Islet of Langerhans (tissue), 1 donor: Measurements from ENCODE around the gene ST6GALNAC3.

Source experiments
- FAIRE-seq: peaks from one replicate; lab custom pipeline; 2011; peaks lifted over from hg19 to GRCh38; lab: Jason Lieb, UNC

ST6GALNAC3 gene

DNA sequence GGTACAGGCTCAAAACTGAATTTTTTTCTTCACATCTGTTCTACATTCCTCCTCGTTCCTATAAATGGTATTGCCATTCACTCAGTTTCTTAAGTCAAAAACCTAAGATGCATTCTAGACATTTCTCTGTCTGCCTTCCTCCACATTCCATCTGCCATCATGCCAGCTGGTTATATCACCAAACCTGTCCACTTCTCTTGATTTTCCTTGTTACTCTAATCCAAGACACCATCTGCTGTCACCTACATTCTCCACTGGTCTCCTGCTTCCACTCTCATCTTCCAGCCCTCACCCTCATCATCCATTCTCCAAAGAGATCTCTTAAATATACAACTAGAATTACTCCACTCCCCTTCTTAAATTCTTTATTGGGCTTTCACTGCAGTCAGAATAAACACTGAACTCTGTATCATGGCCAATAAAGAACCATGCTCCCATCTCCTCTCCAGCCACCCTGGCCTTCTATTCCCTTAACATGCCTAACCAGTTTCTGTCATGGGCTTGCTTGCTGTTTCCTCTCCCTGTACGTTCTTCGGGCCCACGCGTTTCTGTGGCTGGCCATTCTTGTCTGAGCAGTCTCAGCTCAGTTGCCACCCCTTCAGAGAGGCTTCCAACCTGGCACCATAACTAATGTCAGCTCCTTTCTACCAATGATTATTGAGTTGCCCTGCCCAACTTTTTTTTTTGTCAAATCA is 278.3 kb downstream of the ST6GALNAC3 start:
- FAIRE-seq = no peak

DNA sequence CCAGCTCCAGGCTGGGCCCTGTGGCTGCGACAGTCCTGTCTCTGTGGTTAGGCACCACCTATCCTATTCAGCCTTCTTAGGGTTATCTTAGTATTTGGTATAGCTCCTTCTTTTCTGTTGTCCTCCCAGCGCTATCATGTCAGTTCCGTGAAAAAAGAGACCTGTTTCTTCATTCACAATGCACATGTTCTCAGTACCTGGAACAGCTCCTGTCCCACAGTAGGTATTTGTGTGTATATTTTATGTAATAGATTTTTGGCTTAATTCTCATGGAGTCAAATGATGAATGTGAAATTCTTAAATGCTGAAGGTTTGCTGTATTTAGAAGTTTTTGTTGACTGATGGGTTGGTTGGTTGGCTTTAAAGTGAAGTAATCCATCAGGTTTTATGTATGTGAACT is 279.7 kb downstream of the ST6GALNAC3 start:
- FAIRE-seq = no peak

DNA sequence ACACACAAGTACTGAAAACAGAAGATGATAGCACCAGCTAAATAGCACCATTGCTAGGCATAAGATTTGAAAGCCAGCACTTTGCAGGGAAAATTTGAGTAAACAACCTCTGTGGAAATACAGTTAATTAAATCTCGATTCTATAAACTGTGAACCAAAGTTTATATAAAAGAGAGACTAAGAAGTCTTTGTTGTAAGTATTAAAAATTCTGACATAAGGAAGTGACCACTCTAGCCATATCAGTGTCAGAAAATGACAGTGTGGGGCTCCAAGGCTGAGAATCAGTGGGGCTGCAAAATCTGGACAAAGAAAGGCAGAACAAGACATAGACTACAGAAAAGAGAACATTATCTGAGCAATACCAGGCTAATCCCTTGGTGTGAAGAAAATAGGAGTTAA is 292.2 kb downstream of the ST6GALNAC3 start:
- no peak for FAIRE-seq

DNA sequence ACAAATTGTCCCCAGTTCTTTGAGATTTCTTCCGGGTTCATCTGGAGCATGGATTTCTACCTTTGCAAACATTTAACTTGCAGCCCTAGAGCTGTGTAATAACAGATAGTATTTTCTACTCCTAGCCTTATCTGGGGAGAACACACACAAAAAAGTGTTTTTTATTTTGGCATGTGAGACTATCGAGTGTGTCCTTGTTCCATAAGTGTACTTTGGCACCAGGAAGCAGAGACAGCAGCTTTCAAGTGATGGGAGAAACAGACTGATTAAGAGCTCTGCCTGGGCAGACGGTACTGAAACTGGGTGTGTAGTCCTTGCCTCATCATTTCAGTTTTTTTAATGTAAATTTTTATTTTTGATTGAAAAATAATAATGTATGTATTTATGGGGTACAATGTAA is 297.4 kb downstream of the ST6GALNAC3 start:
- no peak for FAIRE-seq

DNA sequence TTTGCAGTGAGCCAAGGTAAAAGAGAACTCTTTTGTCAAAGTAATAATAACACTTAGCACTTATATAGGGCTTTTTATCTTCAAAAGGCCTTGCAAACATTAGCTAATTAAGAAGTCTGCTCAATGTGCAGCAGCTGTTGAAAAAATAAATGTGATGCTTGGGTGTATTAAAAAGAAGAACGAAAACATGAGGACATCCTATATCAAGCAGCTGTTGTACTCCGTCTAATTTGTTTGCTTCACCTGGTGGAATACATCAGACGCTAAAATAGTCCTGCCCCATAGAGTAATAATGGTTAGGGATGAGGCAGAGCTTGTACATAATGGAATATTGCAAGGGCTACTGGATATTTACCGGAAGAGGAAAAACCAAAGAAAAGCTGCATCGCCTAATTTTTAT is 299.5 kb downstream of the ST6GALNAC3 start:
- FAIRE-seq = no peak

DNA sequence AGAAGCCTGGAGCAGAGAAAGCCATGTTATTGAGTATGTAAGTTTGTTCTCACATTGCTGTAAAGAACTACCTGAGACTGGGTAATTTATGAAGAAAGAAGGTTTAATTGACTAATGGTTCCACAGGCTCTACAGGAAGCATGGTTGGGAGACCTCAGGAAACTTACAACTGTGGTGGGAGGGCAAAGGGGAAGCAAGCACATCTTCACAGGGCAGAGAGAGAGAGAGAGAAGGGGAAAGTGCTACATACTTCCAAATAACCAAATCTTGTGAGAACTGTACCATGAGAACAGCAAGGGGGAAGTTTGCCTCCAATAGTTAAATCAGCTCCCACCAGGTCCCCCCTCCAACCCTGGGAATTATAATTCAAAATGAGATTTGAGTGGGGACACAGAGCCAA is 302.7 kb downstream of the ST6GALNAC3 start:
- no peak for FAIRE-seq

DNA sequence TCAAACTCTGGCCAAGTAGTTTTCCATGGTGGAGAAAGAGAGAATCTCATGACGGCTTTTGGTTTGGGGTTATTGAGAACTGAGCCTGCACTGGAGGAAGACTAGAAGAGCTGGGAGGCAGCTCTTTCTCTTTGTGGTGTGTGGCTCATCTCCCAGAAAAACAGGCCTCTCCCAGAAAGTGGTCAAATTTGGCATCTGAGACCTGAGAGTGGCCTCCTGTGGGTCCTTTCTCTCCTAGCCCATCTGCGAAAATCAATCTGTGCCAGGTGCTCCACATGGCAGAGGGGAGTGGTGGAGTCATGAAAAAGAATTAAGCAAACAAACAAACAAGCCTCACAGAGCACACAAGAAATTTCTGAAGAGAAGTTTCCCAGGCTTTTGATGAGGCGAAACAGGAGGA is 305.0 kb downstream of the ST6GALNAC3 start:
- no peak for FAIRE-seq

DNA sequence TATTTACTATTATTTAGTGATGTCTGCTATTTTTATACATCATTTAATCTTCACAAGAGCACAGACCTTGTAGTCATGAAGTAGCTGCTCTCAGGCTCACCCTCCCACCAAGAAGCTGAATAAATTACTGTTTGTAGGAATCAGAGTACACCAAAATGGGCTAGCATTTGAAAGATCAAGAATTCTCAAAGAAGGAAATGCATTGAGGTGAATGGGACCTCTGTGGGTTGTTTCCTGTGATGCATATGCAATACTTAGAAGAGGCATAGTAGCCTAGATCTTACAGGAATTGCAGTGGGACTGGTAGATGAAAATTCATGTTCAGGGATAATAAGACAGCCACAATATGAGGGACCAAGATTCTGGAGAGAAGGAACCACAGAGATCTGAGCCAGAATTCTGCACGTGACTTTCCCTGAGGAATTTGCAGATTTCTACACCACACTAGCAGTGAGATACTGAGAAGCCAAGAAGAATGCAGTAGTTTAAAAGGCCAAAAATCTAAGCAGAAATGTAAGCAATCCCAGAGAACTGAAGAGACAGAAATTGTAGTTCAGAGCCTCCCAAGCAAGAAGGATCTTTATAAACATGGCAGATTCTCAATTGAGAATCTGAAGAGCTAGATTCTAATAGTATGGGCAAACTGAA is 307.0 kb downstream of the ST6GALNAC3 start:
- FAIRE-seq = no peak

DNA sequence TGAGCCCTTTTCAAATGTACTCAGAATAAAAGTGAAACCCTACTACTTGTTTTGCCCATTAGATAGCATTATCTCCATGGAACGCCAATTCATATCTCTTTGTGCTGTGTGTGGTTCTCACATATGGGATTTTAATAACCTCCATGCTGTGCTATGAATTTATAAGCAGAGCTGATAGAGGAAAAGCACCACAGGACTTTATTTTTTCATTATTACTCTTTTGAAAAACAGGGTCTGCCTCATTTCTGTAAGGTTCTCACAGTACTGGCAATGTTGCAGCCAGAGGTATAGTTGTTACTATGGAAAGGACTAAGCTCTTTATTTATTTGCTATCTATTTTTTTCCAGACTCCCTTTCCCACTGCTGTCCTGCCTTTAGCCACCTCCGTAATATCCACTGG is 313.7 kb downstream of the ST6GALNAC3 start:
- FAIRE-seq = no peak

DNA sequence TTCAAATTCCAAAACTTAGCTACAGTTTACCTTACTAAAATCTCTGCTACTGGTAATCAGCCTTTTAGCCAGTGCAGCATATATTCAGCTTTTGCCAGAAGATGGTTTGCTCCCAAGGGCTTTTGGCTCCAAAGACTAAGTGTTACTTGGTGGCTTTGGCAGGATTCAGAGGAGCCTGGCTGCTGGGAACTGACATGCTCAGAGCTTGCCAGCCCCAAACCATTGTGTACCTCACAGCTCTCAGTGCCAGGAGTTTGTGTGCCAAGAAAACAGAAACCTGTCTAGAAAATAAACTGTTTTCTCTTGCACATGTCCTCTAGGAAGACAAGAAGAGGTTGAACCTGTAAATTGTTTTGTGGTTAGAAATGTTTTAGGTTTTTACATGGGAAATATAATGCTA is 315.9 kb downstream of the ST6GALNAC3 start:
- no peak for FAIRE-seq

DNA sequence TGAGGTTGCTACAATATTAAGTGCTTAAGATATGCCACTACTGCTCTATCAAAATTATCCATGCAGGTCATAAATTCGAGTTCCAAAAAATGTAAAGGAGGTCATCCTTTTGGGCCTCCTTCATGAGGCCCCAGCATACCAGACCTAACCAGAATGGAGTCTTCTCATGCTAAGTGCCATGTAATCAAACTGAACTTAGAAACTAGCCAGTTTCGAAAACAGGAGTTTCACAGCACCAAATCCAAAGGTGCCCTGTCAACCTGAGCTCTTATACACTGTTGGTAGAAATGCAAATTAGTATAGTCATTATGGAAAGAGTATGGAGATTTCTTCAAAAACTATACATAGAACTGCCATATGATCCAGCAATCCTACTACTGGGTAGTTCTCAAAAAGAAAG is 320.5 kb downstream of the ST6GALNAC3 start:
- FAIRE-seq = no peak

DNA sequence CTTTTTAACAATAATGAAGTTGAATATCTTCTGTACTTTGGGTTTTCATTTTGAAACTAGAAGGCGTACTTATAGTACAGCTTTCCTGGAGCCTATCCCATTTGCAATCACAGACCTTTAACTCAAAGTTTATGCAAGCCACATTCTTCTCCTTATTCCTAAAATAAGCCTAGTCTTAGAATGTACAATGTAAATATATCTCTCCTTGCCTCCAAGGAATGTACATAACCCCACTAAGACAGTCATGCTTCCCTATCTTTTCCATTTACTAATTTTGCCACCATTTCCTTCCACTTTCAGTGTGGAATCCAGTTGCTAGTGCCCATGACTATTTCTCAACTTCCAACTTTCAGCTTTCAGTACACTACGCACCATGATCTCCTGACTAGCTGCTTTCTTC is 327.6 kb downstream of the ST6GALNAC3 start:
- no peak for FAIRE-seq

DNA sequence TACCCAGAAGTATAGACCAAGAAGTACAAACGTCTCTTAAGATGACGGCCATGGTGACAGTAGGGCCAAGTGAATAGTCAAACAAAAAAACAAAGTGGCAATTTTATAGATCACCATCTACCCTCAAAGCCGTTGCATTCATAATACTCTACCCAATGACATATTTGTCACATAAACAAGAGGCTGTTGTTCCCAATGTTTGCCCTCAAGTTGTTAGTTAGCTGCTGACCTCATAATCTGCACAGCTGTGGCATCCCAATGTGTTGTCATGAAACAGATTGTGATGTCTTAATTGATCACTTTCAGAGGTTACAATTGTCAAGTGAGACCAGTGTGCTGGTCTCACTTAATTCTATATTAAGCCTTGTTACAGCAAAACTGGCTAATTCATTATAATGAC is 333.8 kb downstream of the ST6GALNAC3 start:
- no peak for FAIRE-seq

DNA sequence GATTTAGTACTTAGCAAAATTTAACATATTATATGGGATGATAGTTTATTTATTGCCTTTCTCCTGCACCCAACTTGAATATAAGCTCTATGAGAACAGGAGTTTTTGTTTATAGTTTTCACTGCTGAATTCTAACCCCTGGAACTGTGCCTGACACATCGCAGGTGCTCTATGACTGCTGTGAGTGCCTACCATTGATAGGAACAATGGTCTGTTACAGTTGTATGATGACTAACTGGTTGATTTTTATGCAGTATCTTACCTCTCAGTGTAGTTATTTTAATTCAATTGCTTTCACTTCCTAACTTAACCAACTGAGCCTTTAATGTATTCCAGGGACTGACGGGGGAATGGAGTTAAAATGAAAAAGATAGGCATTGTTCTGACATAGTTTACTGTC is 336.0 kb downstream of the ST6GALNAC3 start:
- no peak for FAIRE-seq

DNA sequence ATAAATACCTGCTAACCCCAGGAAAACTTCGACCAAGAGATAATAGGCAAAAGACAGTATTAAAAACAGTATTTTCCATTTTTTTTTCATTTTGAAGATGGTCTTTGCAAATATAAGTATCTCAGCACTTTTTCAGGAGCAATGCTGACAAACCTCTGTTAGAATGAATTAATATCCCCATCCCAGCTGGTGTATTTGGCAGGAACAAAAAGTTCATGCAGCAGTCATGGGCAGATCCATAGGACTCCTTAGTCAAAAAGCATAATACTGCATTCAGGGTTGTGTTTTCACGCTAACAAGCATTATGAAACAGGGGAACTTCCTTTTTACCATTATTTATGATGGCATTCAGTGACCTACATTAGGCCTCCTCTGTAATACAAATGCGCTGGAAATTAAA is 344.0 kb downstream of the ST6GALNAC3 start:
- FAIRE-seq = no peak

DNA sequence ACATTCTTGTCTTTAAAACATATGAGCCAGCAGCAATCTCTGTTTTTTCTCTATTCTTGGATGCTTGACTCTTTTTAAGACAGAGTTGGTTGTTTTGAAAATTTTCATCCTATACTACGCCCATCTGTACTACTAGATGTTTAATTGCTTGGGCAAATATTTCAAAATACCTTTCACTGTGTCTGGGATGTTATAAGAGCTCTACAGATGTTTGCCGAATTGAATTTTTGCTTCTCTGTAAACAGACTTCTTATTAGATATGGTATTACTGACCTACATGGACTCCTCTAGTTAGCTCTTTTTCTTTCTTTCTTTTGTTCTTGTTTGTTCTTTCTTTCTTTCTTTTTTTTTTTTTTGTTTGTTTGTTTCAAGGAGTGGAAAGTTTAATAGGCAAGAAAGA is 345.1 kb downstream of the ST6GALNAC3 start:
- FAIRE-seq = no peak

DNA sequence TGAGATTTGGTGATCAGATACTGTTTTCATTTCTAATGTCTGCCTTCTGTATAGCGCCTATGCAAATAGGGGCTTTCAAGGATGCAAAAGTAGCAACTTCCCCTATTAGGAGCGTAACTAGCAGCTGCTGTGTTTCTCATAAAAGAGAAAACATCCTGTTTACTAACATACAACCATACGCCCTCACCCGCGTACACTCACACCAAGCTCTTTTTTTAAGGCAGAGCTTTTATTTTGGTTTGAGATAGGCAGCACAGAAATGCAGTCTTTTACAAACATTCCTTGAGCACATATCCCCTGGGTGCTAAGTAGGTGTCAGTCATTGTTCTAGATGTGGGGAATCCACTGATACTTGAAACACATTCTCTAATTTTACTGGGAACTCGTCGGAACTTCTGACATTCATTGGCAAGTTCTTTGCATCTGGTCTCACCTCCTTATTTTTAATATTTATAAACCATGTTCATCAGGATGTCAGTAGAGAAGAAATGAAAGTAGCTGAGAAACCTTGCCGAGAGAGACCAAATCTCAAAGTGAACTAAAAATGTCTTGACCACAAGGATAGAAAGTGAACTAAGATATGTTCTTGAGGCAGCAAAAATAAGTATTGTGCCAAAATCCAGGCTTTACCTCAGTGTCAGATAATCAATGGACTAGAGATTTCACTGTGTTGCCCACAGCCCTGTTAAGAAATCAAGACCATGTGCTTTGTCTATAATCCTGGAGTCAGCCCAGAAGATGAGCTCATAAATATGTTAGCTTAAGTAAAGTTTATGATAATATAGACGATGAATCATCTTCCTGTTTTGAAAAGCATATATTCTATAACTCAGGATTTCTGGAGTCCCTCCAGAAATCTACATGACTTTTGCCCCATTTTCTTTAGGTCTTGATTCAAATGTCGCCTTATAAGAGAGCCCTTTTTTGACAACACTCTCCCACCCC is 350.9 kb downstream of the ST6GALNAC3 start:
- FAIRE-seq = no peak

DNA sequence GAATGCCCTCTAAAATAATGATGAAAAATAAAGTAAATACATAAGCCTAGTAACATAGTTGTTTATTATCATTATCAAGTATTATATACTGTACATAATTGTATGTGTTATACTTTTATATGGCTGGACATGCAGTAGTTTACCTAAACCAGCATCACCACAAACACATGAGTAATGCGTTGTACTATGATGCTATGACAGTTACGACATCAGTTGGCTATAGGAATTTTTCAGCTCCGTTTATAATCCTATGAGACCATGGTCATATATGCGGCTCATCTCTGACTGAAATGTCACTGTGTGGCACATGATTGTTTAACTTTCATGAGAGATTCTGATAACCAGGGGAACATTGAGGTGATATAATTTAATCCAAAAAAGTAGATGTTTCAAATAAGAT is 352.1 kb downstream of the ST6GALNAC3 start:
- FAIRE-seq = no peak

DNA sequence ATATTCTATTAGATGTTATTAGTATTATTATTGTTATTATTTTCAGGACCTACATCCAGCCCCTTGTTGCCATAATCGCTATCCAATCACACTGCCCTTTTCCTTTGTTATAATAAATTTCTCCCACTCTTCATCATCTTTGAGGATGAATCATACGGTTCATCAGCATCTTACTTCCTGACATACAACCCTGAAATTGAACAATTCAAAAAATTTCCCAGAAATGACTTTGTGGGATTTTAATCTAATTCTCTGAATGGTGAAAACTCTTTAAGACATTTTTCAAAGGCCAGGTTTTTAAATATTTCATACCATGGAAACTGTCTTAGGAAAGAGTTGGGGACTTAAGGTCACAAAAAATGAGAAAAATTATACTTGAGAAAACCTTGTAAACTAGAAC is 353.5 kb downstream of the ST6GALNAC3 start:
- no peak for FAIRE-seq

DNA sequence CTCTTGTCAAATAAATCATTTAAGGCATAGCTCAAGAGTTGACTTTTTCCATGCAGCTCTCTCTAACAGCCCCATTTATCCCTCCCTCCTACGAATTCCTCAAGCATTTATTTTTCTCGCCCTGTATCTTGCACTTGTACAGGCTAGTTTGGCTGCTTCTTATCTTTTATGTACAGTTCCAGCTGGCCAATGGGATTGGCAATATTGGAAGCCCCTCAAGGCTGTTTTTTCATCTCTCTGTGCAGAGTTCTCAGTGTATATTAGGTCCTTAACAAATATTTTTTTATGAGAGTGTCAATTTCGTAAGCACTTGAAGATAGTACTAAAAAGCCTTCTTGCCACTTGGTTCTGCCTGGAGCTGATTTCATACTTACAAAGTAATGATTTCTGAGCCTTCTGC is 356.0 kb downstream of the ST6GALNAC3 start:
- no peak for FAIRE-seq

DNA sequence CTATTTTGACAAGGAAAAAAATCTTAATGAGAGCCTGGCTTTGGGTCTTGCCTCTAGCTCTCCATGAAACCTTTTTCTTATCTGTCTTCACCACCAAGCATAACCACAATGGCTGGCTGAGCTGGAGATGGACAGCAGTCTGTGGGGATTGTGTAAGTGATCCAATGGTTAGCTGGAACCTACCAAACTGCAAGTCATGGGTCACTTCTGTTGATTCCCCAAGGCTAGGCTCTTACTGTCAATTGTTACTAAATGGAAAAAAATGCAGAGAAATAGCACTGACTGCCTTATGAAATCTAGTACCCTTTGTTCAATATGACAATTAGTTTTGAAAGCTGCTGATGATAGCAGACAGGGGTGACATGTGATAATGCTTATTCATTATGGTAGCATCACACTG is 359.0 kb downstream of the ST6GALNAC3 start:
- no peak for FAIRE-seq

DNA sequence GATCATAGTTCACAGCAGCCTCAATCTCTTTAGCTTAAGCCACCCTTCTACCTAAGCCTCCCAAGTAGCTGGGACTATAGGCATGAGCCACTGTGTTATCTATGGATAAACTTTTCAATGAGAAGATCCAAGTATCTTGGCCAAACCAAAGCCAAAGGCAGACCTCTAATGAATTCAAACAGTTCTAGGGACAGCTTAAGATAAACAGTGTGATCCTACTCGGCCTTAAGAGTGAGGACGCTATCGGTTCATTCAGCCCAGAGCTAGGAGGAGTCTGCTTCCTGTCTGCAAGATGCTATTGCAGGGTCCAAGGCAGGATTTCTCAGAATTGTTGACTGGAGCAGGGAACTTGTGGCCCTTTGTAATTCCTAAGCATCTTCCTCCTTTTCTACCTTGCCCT is 368.7 kb downstream of the ST6GALNAC3 start:
- FAIRE-seq = no peak

DNA sequence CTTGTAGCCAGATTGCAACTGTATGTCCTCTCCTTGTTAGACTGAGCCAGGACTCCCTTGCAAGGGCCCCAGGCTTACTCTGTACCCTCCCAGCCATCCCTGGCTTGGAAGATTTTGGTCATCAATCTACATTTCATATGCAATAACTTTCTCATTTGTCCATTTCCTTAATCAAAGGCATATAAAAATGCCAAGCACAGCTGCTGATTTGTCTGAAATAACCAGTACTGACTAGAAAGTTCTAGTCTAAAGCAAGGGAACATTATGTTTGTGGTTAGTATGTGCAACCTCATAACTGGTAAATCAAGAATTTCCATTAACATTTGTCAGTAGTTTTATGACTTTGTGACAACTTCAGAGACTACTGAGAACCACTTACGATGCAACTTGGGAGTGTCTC is 370.2 kb downstream of the ST6GALNAC3 start:
- FAIRE-seq = no peak
